DND-41 (cell line): Measurements from ENCODE around the gene GALNT5.

Experiments
- ATAC-seq: fragments of 200-7000 bp; cut with Tn5 transposase; 3 replicates; pipeline ENCODE4 v1.9.1; 2021; ENCODE audit warnings: low read depth; ENCODE audit not compliant: insufficient read depth
- DNase-seq: peaks from one replicate; pipeline ENCODE4 v3.0.0-alpha.2; 2020
- H2AFZ ChIP-seq: 2 replicates; pipeline ENCODE4 v1.6.0; 2012; ENCODE audit warnings: low read depth, low read length
- H3K27ac ChIP-seq: 2 replicates; pipeline ENCODE4 v1.5.1; 2012; ENCODE audit warnings: low read length, inconsistent platforms
- H3K27me3 ChIP-seq: fragments of 200-600 bp; sonication (generic); 2 replicates; pipeline ENCODE4 v1.6.0; 2012; ENCODE audit warnings: low read length, mild to moderate bottlenecking, inconsistent platforms; ENCODE audit not compliant: insufficient read depth, poor library complexity
- H3K36me3 ChIP-seq: 2 replicates; pipeline ENCODE4 v1.5.1; 2012; ENCODE audit warnings: low read length, inconsistent platforms; ENCODE audit not compliant: insufficient read depth
- H3K4me1 ChIP-seq: 2 replicates; pipeline ENCODE4 v1.5.1; 2012; ENCODE audit warnings: mild to moderate bottlenecking, low read length; ENCODE audit not compliant: insufficient read depth
- H3K4me2 ChIP-seq: 2 replicates; pipeline ENCODE4 v1.6.0; 2012; ENCODE audit warnings: mild to moderate bottlenecking, moderate library complexity, low read length, inconsistent platforms; ENCODE audit not compliant: insufficient read depth
- H3K4me3 ChIP-seq, 2 experiments: fragments of 200-600 bp in 1 of 2; shearing (Covaris generic) in 1 of 2; 2 replicates each; pipeline ENCODE4 v1.5.1; 2012 to 2016; ENCODE audit warnings: inconsistent platforms in 2 of 2, low read length in 2 of 2, mild to moderate bottlenecking in 2 of 2, low read depth in 1 of 2, moderate library complexity in 1 of 2
- H3K79me2 ChIP-seq: 2 replicates; pipeline ENCODE4 v1.6.0; 2012; ENCODE audit warnings: low read length, inconsistent platforms; ENCODE audit not compliant: insufficient read depth
- H3K9ac ChIP-seq: 2 replicates; pipeline ENCODE4 v1.6.0; 2012; ENCODE audit warnings: low read depth, mild to moderate bottlenecking, inconsistent platforms, low read length, moderate library complexity
- H3K9me3 ChIP-seq: 2 replicates; pipeline ENCODE4 v1.5.1; 2012; ENCODE audit warnings: low read length, moderate library complexity, mild to moderate bottlenecking, inconsistent platforms; ENCODE audit not compliant: insufficient read depth, severe bottlenecking
- H4K20me1 ChIP-seq: 2 replicates; pipeline ENCODE4 v1.6.0; 2012; ENCODE audit warnings: low read length; ENCODE audit not compliant: insufficient read depth
- EZH2 ChIP-seq: IDR thresholded peaks from 3 replicates; pipeline ENCODE4 v1.6.1; 2012; ENCODE audit warnings: borderline replicate concordance, low read depth, mild to moderate bottlenecking, moderate library complexity, low read length, inconsistent platforms; ENCODE audit not compliant: severe bottlenecking
- TF ChIP-seq, protein P1 (sequence below): IDR thresholded peaks from 2 replicates; pipeline ENCODE4 v1.5.1; 2012; ENCODE audit warnings: borderline replicate concordance, low read length, moderate library complexity, mild to moderate bottlenecking; ENCODE audit not compliant: poor library complexity, severe bottlenecking; ENCODE audit errors: extremely low read depth

Gene GALNT5

DNA sequence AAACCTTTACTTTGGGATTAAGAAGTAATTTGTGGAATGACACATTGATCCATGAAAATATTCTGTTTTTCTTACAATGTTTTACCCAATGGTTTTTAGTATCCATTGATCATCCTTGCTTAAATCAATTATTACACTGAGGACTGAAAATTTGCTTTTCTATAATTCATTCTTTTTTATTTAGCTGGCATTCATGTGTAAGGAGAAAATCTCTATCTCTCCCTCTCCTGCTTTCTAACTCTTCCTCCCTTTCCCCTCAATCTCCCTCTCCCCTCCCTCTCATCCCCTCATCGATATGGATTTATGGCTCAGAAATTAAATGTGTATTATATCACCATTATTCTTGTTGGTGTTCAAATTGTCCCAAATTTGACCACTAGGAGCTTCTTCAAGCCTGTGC lies 29.7 kb downstream of the GALNT5 start:
- Histone ChIP-seq H2AFZ (no peak overlapping the region), H4K20me1 (no peaks in the 10 kb centered on the region), H3K9me3 (no peaks in the 10 kb centered on the region), H3K27ac (no peak overlapping the region), H3K4me2 (no peak overlapping the region), H3K36me3 (no peaks in the 10 kb centered on the region), H3K4me3 (no peak overlapping the region), H3K27me3 (no peaks in the 10 kb centered on the region), H3K9ac (no peak overlapping the region), H3K79me2 (no peaks in the 10 kb centered on the region), H3K4me1 (no peaks in the 10 kb centered on the region)
- TF ChIP-seq, protein P1, sequence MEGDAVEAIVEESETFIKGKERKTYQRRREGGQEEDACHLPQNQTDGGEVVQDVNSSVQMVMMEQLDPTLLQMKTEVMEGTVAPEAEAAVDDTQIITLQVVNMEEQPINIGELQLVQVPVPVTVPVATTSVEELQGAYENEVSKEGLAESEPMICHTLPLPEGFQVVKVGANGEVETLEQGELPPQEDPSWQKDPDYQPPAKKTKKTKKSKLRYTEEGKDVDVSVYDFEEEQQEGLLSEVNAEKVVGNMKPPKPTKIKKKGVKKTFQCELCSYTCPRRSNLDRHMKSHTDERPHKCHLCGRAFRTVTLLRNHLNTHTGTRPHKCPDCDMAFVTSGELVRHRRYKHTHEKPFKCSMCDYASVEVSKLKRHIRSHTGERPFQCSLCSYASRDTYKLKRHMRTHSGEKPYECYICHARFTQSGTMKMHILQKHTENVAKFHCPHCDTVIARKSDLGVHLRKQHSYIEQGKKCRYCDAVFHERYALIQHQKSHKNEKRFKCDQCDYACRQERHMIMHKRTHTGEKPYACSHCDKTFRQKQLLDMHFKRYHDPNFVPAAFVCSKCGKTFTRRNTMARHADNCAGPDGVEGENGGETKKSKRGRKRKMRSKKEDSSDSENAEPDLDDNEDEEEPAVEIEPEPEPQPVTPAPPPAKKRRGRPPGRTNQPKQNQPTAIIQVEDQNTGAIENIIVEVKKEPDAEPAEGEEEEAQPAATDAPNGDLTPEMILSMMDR: no peak
- no peak for TF ChIP-seq EZH2
- ATAC-seq (no peak), DNase-seq (no peak)

DNA sequence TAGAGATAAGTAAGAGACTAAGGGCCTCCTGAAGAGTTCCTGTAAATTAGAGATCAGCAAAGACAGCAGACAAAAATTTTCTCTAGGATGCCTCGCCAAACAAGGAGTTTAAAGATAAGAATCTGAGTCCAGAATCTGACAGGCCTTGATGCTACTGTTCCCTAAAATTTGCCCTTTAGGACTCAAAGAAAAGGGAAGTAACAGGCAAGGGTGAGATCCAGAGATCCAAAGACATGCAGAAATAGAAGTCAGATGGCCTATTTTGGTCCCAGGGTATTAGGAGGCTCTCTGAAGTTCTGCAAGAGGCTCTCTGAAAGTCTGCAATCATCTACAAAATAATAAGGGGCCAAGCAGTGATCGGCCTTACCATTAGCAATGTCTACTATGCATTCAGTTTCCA lies 33.0 kb downstream of the GALNT5 start:
- no peak overlapping the region for H3K4me2 ChIP-seq
- H4K20me1 ChIP-seq: no peaks in the 10 kb centered on the region
- no peak for DNase-seq
- no peaks in the 10 kb centered on the region for H3K27me3 ChIP-seq
- ATAC-seq: no peak
- TF ChIP-seq, protein P1: no peak
- H3K36me3 ChIP-seq: no peaks in the 10 kb centered on the region
- no peaks in the 10 kb centered on the region for H3K9me3 ChIP-seq
- no peak overlapping the region for H3K27ac ChIP-seq
- H3K4me3 ChIP-seq: no peak overlapping the region
- H3K4me1 ChIP-seq: no peaks in the 10 kb centered on the region
- no peak overlapping the region for H3K9ac ChIP-seq
- no peaks in the 10 kb centered on the region for H3K79me2 ChIP-seq
- H2AFZ ChIP-seq: no peak overlapping the region

DNA sequence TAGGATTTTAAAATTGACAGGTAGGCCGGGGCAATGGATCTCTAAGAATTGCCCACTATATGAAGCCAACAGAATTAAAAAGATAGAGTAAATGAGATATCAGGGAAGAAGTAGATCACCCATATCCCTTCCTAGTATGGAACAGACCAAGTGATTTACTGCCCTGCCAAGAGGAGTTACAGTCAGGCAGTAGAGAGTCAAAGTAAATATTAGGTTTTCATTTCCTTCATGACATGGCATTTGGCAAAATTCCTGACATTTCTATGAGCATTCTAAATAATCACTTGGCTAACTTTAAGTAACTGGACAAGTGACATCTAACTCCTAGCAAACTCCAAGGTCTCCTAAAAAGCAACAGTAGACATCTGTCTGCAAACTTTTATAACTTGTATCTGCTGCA lies 33.5 kb downstream of the GALNT5 start:
- Histone ChIP-seq H3K9me3 (no peaks in the 10 kb centered on the region), H3K79me2 (no peaks in the 10 kb centered on the region), H3K27me3 (no peaks in the 10 kb centered on the region), H3K36me3 (no peaks in the 10 kb centered on the region), H4K20me1 (no peaks in the 10 kb centered on the region), H3K4me3 (no peak overlapping the region), H2AFZ (no peak overlapping the region), H3K4me1 (no peaks in the 10 kb centered on the region), H3K27ac (no peak overlapping the region), H3K4me2 (no peak overlapping the region), H3K9ac (no peak overlapping the region)
- TF ChIP-seq, protein P1: no peak
- TF ChIP-seq EZH2: no peak
- ATAC-seq (no peak), DNase-seq (no peak)

DNA sequence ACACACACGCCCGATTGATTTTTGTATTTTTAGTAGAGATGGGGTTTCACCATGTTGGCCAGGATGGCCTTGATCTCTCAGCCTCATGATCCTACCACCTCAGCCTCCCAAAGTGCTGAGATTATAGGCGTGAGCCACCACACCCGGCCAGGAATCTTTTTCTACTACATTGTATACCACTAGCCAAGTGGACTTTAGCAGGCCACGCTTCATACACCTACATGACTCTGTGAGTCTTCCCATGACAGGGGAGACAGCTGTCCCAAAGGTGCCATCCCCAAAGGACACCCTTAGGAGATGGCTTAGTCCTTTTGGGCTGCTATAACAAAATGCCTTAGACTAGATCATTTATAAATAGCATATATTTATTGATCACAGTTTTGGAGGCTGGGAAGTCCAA lies 35.3 kb downstream of the GALNT5 start:
- Histone ChIP-seq H3K9me3 (no peaks in the 10 kb centered on the region), H3K9ac (no peak overlapping the region), H4K20me1 (no peaks in the 10 kb centered on the region), H3K4me3 (no peak overlapping the region), H2AFZ (no peak overlapping the region), H3K36me3 (no peaks in the 10 kb centered on the region), H3K27me3 (peaks cover 6% of the 10 kb centered on the region), H3K27ac (no peak overlapping the region), H3K79me2 (no peaks in the 10 kb centered on the region), H3K4me1 (no peaks in the 10 kb centered on the region), H3K4me2 (no peak overlapping the region)
- DNase-seq: no peak
- no peak for TF ChIP-seq EZH2
- TF ChIP-seq, protein P1: no peak
- no peak for ATAC-seq
